ENCODE measurements around the gene CERK. TPM values are rescaled to one million over a fixed set of nuclear protein-coding genes. Genes with fewer than 3 reads are reported as not detected.

CERK gene
- total RNA-seq, 1 donor from 2014 or later = 26.1 TPM

DNA sequence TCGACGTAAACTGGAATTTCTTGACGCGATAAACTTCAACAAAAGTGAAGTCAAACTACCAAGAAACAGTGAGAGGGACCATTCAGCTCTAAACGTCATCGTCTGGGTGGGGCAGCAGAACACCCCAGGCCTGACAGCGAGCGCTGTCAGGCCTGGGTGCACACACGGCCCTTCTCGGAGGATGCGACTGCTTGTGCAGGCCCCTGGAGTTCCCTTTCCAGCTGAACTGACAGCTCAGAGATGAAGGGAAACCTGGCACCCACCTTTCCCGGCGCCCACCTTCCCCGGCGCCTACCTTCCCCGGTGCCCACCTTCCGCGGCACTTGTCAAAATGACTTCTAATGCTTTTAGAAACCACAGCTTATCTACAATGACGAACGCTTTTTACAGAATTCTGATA lies 47.9 kb downstream of the CERK start:
- TF ChIP-seq, protein P1, sequence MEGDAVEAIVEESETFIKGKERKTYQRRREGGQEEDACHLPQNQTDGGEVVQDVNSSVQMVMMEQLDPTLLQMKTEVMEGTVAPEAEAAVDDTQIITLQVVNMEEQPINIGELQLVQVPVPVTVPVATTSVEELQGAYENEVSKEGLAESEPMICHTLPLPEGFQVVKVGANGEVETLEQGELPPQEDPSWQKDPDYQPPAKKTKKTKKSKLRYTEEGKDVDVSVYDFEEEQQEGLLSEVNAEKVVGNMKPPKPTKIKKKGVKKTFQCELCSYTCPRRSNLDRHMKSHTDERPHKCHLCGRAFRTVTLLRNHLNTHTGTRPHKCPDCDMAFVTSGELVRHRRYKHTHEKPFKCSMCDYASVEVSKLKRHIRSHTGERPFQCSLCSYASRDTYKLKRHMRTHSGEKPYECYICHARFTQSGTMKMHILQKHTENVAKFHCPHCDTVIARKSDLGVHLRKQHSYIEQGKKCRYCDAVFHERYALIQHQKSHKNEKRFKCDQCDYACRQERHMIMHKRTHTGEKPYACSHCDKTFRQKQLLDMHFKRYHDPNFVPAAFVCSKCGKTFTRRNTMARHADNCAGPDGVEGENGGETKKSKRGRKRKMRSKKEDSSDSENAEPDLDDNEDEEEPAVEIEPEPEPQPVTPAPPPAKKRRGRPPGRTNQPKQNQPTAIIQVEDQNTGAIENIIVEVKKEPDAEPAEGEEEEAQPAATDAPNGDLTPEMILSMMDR (IDR thresholded peaks at IDR 0.05) = no peak
- Histone ChIP-seq H3K4me1 (peaks cover 15% of the 10 kb centered on the region), H3K4me3 (no peak overlapping the region), H3K9me3 (no peaks in the 10 kb centered on the region), H3K36me3 (peaks cover 94% of the 10 kb centered on the region), H3K27ac (no peak overlapping the region), H3K27me3 (ENCODE audit: low read depth) (no peaks in the 10 kb centered on the region)
- intact Hi-C loops (cut with DNase I) = no loop called here
- DNase-seq (no peak), ATAC-seq (no peak)

DNA sequence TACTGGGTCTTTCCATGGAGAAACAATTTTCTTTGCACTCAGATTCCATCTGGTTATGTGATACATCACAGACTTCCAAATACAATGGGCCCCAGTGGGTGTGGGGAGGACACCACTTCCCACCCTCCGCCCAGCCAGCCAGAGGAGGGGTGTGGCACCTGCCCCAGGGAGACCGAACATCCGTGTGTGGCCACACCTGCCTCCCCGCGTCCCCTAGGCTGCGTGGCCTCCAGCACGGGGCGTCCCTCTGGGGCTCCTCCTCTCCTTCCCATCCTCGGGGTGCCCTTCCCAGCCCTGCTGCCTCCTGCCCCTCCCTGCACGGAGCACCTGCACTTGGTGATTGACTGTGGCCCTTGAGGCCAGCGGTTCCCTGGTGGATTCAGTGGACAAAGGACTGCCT lies 49.1 kb downstream of the CERK start:
- Histone ChIP-seq H3K4me3 (no peak overlapping the region), H3K27ac (no peak overlapping the region), H3K4me1 (peaks cover 24% of the 10 kb centered on the region), H3K27me3 (ENCODE audit: low read depth) (no peaks in the 10 kb centered on the region), H3K9me3 (no peaks in the 10 kb centered on the region), H3K36me3 (peaks cover 82% of the 10 kb centered on the region)
- TF ChIP-seq, protein P1 (IDR thresholded peaks at IDR 0.05) = no peak
- ATAC-seq (peak in 1 of 2 donors; percentile 33), DNase-seq (no peak)
- intact Hi-C loops (cut with DNase I) = no loop called here

DNA sequence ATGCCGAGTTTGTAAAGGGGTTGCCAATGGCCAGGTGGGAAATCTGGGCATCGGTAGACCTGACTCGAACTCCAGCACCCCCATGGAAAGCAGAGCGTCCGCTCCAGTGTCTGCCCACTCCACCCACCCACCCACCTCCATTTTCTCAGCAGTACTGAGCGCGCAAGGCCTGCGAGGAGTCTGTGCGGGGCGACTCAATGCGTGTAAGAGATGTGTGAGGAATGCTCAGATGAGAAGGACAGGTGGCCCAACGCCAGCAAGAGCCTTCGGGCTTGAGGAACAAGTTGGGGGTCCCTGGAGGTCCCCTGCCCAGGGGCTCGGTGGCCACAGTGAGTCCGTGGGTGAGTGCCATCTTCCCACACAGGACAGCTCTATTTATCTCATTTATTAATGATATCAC lies 50.6 kb downstream of the CERK start:
- no peaks in the 10 kb centered on the region for H3K9me3 ChIP-seq
- intact Hi-C loops (cut with DNase I) = no loop called here
- ATAC-seq = no peak
- no peaks in the 10 kb centered on the region for H3K27me3 ChIP-seq (ENCODE audit: low read depth)
- H3K4me3 ChIP-seq = no peak overlapping the region
- no peak overlapping the region for H3K27ac ChIP-seq
- TF ChIP-seq, protein P1 (IDR thresholded peaks at IDR 0.05) = no peak
- peaks cover 68% of the 10 kb centered on the region for H3K36me3 ChIP-seq
- DNase-seq = no peak
- H3K4me1 ChIP-seq = peaks cover 24% of the 10 kb centered on the region

DNA sequence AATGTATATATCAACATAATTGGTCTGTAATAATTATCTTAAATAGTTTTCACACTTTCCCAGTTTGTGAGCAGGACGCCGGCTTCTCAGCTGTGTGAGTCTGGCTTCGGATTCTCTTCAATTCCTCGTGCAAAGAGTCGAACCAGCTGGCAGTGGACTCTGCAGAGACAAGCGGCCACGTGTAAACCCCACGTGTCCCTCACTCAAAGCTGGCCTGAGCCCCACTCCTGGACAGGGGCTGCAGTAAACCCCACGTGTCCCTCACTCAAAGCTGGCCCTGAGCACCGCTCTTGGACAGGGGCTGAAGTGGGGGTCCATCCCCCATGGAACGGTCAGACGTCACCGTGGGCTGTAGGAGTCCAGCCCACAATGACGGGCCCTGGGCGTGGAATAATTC lies 51.0 kb downstream of the CERK start:
- intact Hi-C loops (cut with DNase I) = no loop called here

DNA sequence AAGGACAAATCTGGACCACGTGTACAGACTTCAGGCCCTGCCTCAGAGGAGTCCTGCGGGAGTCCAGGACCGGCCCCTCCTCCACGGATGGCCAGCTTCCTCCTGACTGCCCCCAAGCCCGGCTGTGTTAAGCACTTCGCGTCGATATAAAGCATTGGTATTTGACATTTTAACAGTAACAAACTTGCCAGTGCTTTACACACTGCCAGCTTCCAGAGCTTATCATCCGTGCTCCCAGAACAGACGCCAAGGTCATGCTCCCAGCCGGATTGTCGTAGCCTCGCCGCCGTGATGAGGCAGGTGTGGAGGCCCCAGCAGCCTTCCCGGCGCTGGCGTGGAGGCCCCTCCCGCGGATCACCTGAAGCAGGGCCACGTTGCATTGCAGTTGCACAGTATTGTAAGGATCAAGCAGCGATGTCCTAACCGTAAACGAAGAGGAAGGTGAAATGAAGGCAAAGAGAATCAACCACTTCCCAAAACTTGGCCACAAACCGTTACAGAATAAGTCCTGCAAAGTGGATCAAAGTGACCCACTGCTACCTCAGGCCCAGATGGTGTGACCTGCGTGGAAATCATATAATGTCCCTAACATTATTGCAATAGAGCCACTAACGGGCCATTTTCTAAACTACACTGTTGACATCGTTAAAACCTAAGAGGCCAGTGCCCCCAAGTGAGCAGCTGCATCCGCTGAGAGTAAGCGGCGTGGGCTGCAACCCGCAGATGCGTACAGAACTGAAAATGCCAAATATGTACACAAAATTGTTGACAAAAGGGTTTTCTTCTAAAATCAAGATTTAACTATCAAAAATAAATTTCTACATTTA lies 51.6 kb downstream of the CERK start:
- H3K4me3 ChIP-seq = no peak overlapping the region
- no peaks in the 10 kb centered on the region for H3K27me3 ChIP-seq (ENCODE audit: low read depth)
- TF ChIP-seq, protein P1 (IDR thresholded peaks at IDR 0.05) = no peak
- H3K36me3 ChIP-seq = peaks cover 57% of the 10 kb centered on the region
- peak in 1 of 2 donors; percentile 36 for ATAC-seq
- no peaks in the 10 kb centered on the region for H3K9me3 ChIP-seq
- H3K27ac ChIP-seq = peak overlapping the region; percentile 27
- no peak for DNase-seq
- intact Hi-C loops (cut with DNase I) = no loop called here
- peaks cover 24% of the 10 kb centered on the region for H3K4me1 ChIP-seq

More for the DNA sequence above, 51.0 kb downstream of the CERK start:
- H3K4me3 ChIP-seq = no peak overlapping the region
- ATAC-seq (no peak), DNase-seq (no peak)
- H3K4me1 ChIP-seq = peaks cover 24% of the 10 kb centered on the region
- TF ChIP-seq, protein P1 (IDR thresholded peaks at IDR 0.05) = no peak
- H3K9me3 ChIP-seq = no peaks in the 10 kb centered on the region
- H3K27me3 ChIP-seq (ENCODE audit: low read depth) = no peaks in the 10 kb centered on the region
- peaks cover 63% of the 10 kb centered on the region for H3K36me3 ChIP-seq
- no peak overlapping the region for H3K27ac ChIP-seq
